MM.1S (cell line): ENCODE measurements around the gene CNNM3.

ENCODE experiments used
- DNase-seq: peaks from one replicate; pipeline ENCODE4 v3.0.0-alpha.2; 2015
- H2AFZ ChIP-seq: fragments of 300-600 bp; sonication (generic); 2 replicates; pipeline ENCODE4 v1.6.0; 2016; ENCODE audit warnings: antibody characterized with exemption, low read length
- H3F3A ChIP-seq: fragments of 300-600 bp; sonication (generic); 2 replicates; pipeline ENCODE4 v1.6.1; 2016; ENCODE audit warnings: mild to moderate bottlenecking, antibody characterized with exemption, low read length, moderate library complexity, mixed read lengths; ENCODE audit not compliant: insufficient read depth
- H3K27ac ChIP-seq: fragments of 300-600 bp; sonication (generic); 2 replicates; pipeline ENCODE4 v1.5.1; 2016; ENCODE audit warnings: mild to moderate bottlenecking, low read length
- H3K27me3 ChIP-seq: fragments of 300-600 bp; sonication (generic); replicated peaks from 2 replicates; pipeline ENCODE4 v1.6.0; 2016; ENCODE audit warnings: low read length; ENCODE audit not compliant: insufficient read depth
- H3K36me3 ChIP-seq: fragments of 300-600 bp; sonication (generic); replicated peaks from 2 replicates; pipeline ENCODE4 v1.6.1; 2016; ENCODE audit warnings: mild to moderate bottlenecking, low read length, mixed read lengths; ENCODE audit not compliant: insufficient read depth
- H3K4me1 ChIP-seq: fragments of 300-600 bp; sonication (generic); 2 replicates; pipeline ENCODE4 v1.6.1; 2016; ENCODE audit warnings: low read length, mixed read lengths
- H3K4me2 ChIP-seq: fragments of 300-600 bp; sonication (generic); 2 replicates; pipeline ENCODE4 v1.6.0; 2016; ENCODE audit warnings: low read depth, low read length
- H3K4me3 ChIP-seq: fragments of 300-600 bp; sonication (generic); 2 replicates; pipeline ENCODE4 v1.5.1; 2016; ENCODE audit warnings: low read length, mixed read lengths
- H3K79me2 ChIP-seq: fragments of 300-600 bp; sonication (generic); 2 replicates; pipeline ENCODE4 v1.6.1; 2016; ENCODE audit warnings: mixed run types, low read length, mixed read lengths
- H3K9ac ChIP-seq: fragments of 300-600 bp; sonication (generic); 2 replicates; pipeline ENCODE4 v1.6.1; 2016; ENCODE audit warnings: low read length, mixed read lengths
- H3K9me2 ChIP-seq: fragments of 300-600 bp; sonication (generic); replicated peaks from 2 replicates; pipeline ENCODE4 v1.6.1; 2016; ENCODE audit warnings: mild to moderate bottlenecking, low read length, mixed read lengths; ENCODE audit not compliant: insufficient read depth
- H3K9me3 ChIP-seq: fragments of 300-600 bp; sonication (generic); replicated peaks from 2 replicates; pipeline ENCODE4 v1.6.1; 2016; ENCODE audit warnings: mild to moderate bottlenecking, low read length, mixed read lengths; ENCODE audit not compliant: insufficient read depth
- H4K20me1 ChIP-seq: fragments of 300-600 bp; sonication (generic); 2 replicates; pipeline ENCODE4 v1.6.1; 2016; ENCODE audit warnings: mild to moderate bottlenecking, low read length, moderate library complexity, mixed read lengths; ENCODE audit not compliant: insufficient read depth
- EZH2 ChIP-seq: fragments of 300-600 bp; sonication (generic); optimal IDR thresholded peaks from 2 replicates; pipeline ENCODE3; 2017; ENCODE audit warnings: low read depth, mild to moderate bottlenecking, antibody characterized with exemption, low read length, mixed read lengths
- EZH2phosphoT487 ChIP-seq: fragments of 300-600 bp; sonication (generic); IDR thresholded peaks from 2 replicates; pipeline ENCODE4 v1.6.1; 2018; ENCODE audit warnings: antibody characterized with exemption, low read length
- TF ChIP-seq, protein P1 (sequence below): fragments of 300-600 bp; sonication (generic); IDR thresholded peaks from 2 replicates; pipeline ENCODE4 v1.5.1; 2016; ENCODE audit warnings: antibody characterized with exemption, low read length, mixed read lengths

CNNM3 gene

DNA sequence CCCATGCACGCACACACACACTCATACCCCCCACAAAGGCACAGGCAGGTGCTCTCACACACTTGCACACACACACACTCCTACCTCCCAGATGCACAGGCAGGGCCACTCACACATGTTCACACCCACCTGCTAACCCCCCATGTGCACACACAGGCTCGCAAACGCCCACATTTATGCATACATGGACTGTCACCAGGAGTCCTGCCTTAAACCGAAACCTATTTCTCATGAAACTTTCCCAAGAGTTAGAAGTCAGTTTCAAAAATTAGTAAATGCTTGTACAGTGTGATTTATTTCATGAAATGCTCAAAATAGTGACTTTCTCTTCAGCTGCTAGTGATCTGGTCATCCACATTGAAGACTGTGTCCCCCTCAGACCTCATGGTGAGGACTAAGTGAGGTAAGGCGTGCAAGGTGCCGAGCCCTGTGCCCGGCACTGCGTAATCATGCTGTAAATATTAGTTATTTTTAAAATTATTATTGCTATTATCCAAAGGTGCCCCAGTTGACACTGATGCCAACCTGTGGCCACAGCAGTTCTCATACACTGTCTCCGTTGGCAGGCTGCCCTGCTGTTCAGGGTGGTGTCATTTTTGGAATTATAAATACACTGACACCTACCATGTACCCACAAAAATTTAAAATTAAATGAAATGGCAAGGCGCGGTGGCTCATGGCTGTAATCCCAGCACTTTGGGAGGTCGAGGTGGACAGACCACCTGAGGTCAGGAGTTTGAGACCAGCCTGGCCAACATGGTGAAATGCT lies 43.0 kb upstream of the CNNM3 start:
- Histone ChIP-seq H3K9me2 (no peaks in the 10 kb centered on the region), H3K9me3 (no peaks in the 10 kb centered on the region), H2AFZ (no peak overlapping the region), H3F3A (no peaks in the 10 kb centered on the region), H3K27ac (no peak overlapping the region), H3K79me2 (no peaks in the 10 kb centered on the region), H3K4me2 (no peak overlapping the region), H3K9ac (no peak overlapping the region), H3K4me1 (no peaks in the 10 kb centered on the region), H4K20me1 (no peaks in the 10 kb centered on the region), H3K36me3 (no peaks in the 10 kb centered on the region), H3K27me3 (no peaks in the 10 kb centered on the region), H3K4me3 (no peak overlapping the region)
- TF ChIP-seq EZH2phosphoT487 = no peak
- TF ChIP-seq EZH2 = no peak
- TF ChIP-seq, protein P1, sequence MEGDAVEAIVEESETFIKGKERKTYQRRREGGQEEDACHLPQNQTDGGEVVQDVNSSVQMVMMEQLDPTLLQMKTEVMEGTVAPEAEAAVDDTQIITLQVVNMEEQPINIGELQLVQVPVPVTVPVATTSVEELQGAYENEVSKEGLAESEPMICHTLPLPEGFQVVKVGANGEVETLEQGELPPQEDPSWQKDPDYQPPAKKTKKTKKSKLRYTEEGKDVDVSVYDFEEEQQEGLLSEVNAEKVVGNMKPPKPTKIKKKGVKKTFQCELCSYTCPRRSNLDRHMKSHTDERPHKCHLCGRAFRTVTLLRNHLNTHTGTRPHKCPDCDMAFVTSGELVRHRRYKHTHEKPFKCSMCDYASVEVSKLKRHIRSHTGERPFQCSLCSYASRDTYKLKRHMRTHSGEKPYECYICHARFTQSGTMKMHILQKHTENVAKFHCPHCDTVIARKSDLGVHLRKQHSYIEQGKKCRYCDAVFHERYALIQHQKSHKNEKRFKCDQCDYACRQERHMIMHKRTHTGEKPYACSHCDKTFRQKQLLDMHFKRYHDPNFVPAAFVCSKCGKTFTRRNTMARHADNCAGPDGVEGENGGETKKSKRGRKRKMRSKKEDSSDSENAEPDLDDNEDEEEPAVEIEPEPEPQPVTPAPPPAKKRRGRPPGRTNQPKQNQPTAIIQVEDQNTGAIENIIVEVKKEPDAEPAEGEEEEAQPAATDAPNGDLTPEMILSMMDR = no peak
- DNase-seq = no peak

DNA sequence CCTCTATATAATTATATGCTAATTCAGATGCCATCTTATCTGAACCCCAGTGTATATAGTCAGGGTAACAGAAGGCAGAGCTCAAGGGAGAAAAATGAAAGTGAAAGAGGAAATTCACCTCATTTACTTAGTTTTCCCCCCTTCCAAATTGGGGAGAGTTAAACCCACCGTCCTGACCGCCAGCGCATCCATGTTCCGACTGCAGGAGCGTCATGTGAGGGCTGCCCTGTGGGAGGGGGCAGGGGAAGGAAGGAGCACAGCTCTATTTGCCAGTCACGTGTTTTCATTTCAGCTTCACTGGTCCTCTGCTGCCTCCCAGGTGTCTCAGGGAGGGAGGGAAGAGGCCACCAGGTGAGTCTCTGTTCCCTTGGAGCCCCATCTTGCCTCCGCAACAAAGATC lies 42.1 kb upstream of the CNNM3 start:
- Histone ChIP-seq H3K9ac (peak overlapping the region; percentile 29; the same call in 1 of the 2 replicates), H3K36me3 (no peaks in the 10 kb centered on the region), H3K9me3 (no peaks in the 10 kb centered on the region), H2AFZ (peak overlapping the region; percentile 86), H4K20me1 (no peaks in the 10 kb centered on the region), H3K79me2 (no peaks in the 10 kb centered on the region), H3K27me3 (no peaks in the 10 kb centered on the region), H3F3A (no peaks in the 10 kb centered on the region), H3K4me2 (peak overlapping the region; percentile 70), H3K27ac (peak overlapping the region; percentile 26; the same call in 1 of the 2 replicates), H3K4me3 (peak overlapping the region; percentile 54), H3K4me1 (no peaks in the 10 kb centered on the region), H3K9me2 (no peaks in the 10 kb centered on the region)
- TF ChIP-seq, protein P1 = no peak
- TF ChIP-seq EZH2 (no peak), EZH2phosphoT487 (no peak)
- peak; percentile 50 for DNase-seq

DNA sequence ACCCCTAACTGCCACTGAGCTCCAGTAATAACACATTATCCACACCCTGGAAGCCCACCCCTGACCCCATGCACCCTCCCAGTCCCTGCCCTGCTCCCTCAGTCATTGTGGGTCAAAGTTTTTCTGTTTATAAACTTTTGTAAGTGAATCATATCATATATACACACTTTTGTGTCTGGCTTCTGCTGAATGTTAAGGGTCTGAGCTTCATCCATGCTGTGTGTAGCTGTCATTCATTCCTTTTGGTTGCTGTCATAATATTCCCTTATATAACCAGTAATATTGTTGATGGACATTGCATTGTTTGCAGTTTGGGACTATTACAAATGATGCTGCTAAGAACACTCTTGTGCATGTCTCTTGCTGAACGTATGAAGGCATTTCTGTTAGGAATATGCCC lies 40.9 kb upstream of the CNNM3 start:
- no peaks in the 10 kb centered on the region for H3F3A ChIP-seq
- H3K27ac ChIP-seq = no peak overlapping the region
- DNase-seq = no peak
- H4K20me1 ChIP-seq = no peaks in the 10 kb centered on the region
- no peaks in the 10 kb centered on the region for H3K27me3 ChIP-seq
- H3K4me3 ChIP-seq = no peak overlapping the region
- H3K4me2 ChIP-seq = no peak overlapping the region
- H3K9me3 ChIP-seq = no peaks in the 10 kb centered on the region
- H3K79me2 ChIP-seq = no peaks in the 10 kb centered on the region
- no peaks in the 10 kb centered on the region for H3K4me1 ChIP-seq
- no peaks in the 10 kb centered on the region for H3K36me3 ChIP-seq
- no peaks in the 10 kb centered on the region for H3K9me2 ChIP-seq
- TF ChIP-seq EZH2phosphoT487 (no peak), EZH2 (no peak)
- TF ChIP-seq, protein P1 = no peak
- H3K9ac ChIP-seq = no peak overlapping the region
- no peak overlapping the region for H2AFZ ChIP-seq
